ENCODE data around the gene GHR.

Gene GHR

DNA sequence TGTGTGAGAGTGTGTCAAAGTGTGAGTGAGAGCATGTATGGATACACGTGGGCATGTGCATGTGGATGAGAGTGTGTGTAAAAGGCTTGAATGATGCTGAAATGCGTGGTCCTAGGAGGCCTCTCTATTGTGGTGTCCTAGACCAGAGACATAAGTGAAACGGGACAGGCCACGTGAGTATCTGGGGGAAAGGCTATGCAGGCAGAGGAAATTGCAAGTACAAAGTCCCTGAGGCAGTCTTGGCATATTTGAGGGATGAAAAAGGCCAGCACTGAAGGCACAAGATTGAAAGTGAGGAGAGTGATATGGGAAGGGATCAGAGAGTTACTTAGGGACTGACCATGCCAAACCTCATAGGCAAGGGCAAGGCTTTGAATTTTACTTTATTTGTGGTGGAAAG is 266.2 kb downstream of the GHR start:
- H3K36me3 ChIP-seq (ENCODE audit: insufficient read depth, low read length), result no peaks in the 10 kb centered on the region
- DNase-seq (ENCODE audit: low read depth, low spot score), result no peak
- no peak overlapping the region for H3K9ac ChIP-seq (ENCODE audit: insufficient read length)
- no peaks in the 10 kb centered on the region for H3K9me3 ChIP-seq (ENCODE audit: low read depth, low read length)
- H3K27ac ChIP-seq, result no peak overlapping the region
- TF ChIP-seq FOXP2 (optimal IDR thresholded peaks at IDR 0.05; ENCODE audit: control extremely low read depth, extremely low read length, insufficient read depth) (no peak), EZH2 (IDR thresholded peaks at IDR 0.05) (no peak), POLR2AphosphoS5 (IDR thresholded peaks at IDR 0.05; ENCODE audit: borderline replicate concordance, low read depth, low read length) (no peak)
- no peak overlapping the region for H3K4me3 ChIP-seq

DNA sequence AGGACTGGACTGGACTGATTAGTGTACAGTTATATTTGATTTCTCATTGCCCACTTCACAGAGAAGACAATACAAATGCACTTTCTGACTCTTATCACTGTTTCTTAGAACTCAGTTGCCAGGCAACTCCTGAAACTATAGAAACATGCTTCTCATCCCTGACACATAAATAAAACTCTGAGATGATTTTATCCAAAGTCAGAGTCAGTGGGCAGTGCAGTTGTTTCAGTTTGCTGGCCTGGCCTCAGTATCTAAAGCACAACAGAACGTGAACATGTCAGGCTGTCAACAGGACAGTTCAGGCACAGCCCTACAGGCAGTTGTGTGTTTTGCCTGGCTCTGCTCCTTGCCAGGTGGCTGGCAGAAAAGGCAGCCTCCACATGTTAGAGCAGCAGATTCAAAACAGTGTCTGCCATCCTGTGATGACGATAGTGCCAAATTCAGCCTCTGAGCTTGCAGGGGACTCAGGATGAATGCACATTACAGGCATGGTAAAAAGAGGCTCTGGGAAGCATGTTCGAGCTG is 268.2 kb downstream of the GHR start:
- Histone ChIP-seq H3K36me3 (ENCODE audit: insufficient read depth, low read length) (no peaks in the 10 kb centered on the region), H3K9ac (ENCODE audit: insufficient read length) (no peak overlapping the region), H3K9me3 (ENCODE audit: low read depth, low read length) (no peaks in the 10 kb centered on the region), H3K4me3 (no peak overlapping the region), H3K27ac (no peak overlapping the region)
- TF ChIP-seq FOXP2 (optimal IDR thresholded peaks at IDR 0.05; ENCODE audit: control extremely low read depth, extremely low read length, insufficient read depth) (no peak), POLR2AphosphoS5 (IDR thresholded peaks at IDR 0.05; ENCODE audit: borderline replicate concordance, low read depth, low read length) (no peak), EZH2 (IDR thresholded peaks at IDR 0.05) (no peak)
- no peak for DNase-seq (ENCODE audit: low read depth, low spot score)

DNA sequence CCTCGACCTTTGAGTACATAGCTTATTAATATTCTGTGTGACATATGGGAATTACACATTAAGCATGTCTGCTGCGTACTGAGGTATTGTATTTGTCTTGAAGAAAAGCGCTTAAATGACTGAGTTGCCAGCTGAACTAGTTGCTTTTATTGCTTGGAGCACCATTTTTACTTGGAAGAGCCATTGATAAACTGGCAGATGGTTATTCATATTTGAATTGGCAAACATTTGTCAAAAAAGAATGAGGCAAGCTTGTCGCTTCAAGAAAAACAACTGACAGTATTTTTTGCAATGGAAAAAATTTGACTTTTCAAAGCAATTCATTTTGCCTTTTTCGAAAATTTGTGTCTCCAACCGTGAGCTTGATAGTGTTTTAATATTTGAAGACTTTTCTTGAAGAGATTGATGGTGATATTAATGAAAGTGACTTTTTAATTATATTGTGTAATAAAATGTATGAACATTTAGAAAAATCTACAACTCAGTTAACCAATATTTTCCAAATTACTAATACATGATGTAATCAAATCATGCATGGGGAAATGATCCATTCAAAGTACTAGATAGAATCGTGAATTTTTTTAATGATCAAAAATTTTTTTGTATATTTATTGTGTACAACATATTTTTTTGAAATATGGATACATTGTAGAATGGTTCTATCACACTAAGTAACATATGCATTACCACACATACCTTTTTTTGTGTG is 278.3 kb downstream of the GHR start:
- no peak for DNase-seq (ENCODE audit: low read depth, low spot score)
- H3K27ac ChIP-seq, result no peak overlapping the region
- H3K9ac ChIP-seq (ENCODE audit: insufficient read length), result no peak overlapping the region
- TF ChIP-seq EZH2 (IDR thresholded peaks at IDR 0.05) (no peak), FOXP2 (optimal IDR thresholded peaks at IDR 0.05; ENCODE audit: control extremely low read depth, extremely low read length, insufficient read depth) (no peak), POLR2AphosphoS5 (IDR thresholded peaks at IDR 0.05; ENCODE audit: borderline replicate concordance, low read depth, low read length) (no peak)
- H3K9me3 ChIP-seq (ENCODE audit: low read depth, low read length), result no peaks in the 10 kb centered on the region
- no peaks in the 10 kb centered on the region for H3K36me3 ChIP-seq (ENCODE audit: insufficient read depth, low read length)
- H3K4me3 ChIP-seq, result no peak overlapping the region

DNA sequence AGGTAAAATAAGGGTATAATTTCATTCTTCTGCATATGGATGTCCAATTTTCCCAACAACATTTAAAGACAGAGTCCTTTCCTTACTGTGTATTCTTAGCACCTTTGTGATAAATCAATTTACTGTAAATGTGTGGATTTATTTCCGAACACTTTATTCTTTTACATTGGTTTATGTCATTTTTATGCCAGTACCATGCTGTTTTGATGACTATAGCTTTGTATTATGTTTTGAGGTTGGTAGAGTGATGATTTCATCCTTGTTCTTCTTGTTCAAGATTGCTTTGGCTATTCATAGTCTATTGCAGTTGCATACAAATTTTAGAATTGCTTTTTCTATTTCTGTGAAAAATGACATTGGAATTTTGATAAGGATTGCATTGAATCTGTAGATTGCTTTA is 280.0 kb downstream of the GHR start:
- H3K4me3 ChIP-seq, result no peak overlapping the region
- H3K36me3 ChIP-seq (ENCODE audit: insufficient read depth, low read length), result no peaks in the 10 kb centered on the region
- no peak overlapping the region for H3K27ac ChIP-seq
- DNase-seq (ENCODE audit: low read depth, low spot score), result no peak
- no peak overlapping the region for H3K9ac ChIP-seq (ENCODE audit: insufficient read length)
- TF ChIP-seq POLR2AphosphoS5 (IDR thresholded peaks at IDR 0.05; ENCODE audit: borderline replicate concordance, low read depth, low read length), result no peak
- TF ChIP-seq EZH2 (IDR thresholded peaks at IDR 0.05), result no peak
- TF ChIP-seq FOXP2 (optimal IDR thresholded peaks at IDR 0.05; ENCODE audit: control extremely low read depth, extremely low read length, insufficient read depth), result no peak
- H3K9me3 ChIP-seq (ENCODE audit: low read depth, low read length), result no peaks in the 10 kb centered on the region

DNA sequence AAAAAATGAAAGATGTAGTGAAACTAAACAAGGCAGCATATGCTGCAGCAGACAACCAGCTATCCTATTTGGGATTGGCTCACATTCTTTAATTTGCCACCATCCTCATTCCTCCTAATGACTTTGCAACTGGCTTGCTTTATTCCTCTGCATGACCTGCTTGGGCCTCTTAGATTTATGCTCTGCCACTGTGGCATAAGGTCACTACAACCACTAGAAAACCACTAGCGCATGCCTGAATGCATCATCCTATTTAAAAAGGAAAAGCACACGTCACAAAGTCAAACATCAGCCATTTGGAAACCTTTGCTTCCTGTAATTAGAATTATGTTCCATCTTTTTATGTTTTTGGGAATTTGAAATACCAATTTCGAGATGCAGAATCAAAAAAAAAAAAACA is 292.5 kb downstream of the GHR start:
- H3K4me3 ChIP-seq, result no peak overlapping the region

DNA sequence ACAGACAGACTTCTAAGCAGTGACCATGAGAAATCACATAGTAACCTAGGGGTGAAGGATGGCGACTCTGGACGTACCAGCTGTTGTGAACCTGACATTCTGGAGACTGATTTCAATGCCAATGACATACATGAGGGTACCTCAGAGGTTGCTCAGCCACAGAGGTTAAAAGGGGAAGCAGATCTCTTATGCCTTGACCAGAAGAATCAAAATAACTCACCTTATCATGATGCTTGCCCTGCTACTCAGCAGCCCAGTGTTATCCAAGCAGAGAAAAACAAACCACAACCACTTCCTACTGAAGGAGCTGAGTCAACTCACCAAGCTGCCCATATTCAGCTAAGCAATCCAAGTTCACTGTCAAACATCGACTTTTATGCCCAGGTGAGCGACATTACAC is 295.4 kb downstream of the GHR start:
- Histone ChIP-seq H3K9me3 (ENCODE audit: low read depth, low read length) (no peaks in the 10 kb centered on the region), H3K4me3 (no peak overlapping the region), H3K9ac (ENCODE audit: insufficient read length) (no peak overlapping the region), H3K36me3 (ENCODE audit: insufficient read depth, low read length) (no peaks in the 10 kb centered on the region), H3K27ac (no peak overlapping the region)
- TF ChIP-seq EZH2 (IDR thresholded peaks at IDR 0.05) (no peak), FOXP2 (optimal IDR thresholded peaks at IDR 0.05; ENCODE audit: control extremely low read depth, extremely low read length, insufficient read depth) (no peak), POLR2AphosphoS5 (IDR thresholded peaks at IDR 0.05; ENCODE audit: borderline replicate concordance, low read depth, low read length) (no peak)
- DNase-seq (ENCODE audit: low read depth, low spot score), result no peak

More for the DNA sequence above, 292.5 kb downstream of the GHR start:
- Histone ChIP-seq H3K27ac (no peak overlapping the region), H3K9me3 (ENCODE audit: low read depth, low read length) (no peaks in the 10 kb centered on the region), H3K36me3 (ENCODE audit: insufficient read depth, low read length) (no peaks in the 10 kb centered on the region), H3K9ac (ENCODE audit: insufficient read length) (no peak overlapping the region)
- DNase-seq (ENCODE audit: low read depth, low spot score), result no peak
- TF ChIP-seq FOXP2 (optimal IDR thresholded peaks at IDR 0.05; ENCODE audit: control extremely low read depth, extremely low read length, insufficient read depth) (no peak), POLR2AphosphoS5 (IDR thresholded peaks at IDR 0.05; ENCODE audit: borderline replicate concordance, low read depth, low read length) (no peak), EZH2 (IDR thresholded peaks at IDR 0.05) (no peak)

DNA sequence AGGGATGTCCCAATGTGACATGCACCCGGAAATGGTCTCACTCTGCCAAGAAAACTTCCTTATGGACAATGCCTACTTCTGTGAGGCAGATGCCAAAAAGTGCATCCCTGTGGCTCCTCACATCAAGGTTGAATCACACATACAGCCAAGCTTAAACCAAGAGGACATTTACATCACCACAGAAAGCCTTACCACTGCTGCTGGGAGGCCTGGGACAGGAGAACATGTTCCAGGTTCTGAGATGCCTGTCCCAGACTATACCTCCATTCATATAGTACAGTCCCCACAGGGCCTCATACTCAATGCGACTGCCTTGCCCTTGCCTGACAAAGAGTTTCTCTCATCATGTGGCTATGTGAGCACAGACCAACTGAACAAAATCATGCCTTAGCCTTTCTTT is 295.8 kb downstream of the GHR start:
- Histone ChIP-seq H3K9ac (ENCODE audit: insufficient read length) (no peak overlapping the region), H3K9me3 (ENCODE audit: low read depth, low read length) (no peaks in the 10 kb centered on the region), H3K27ac (no peak overlapping the region), H3K4me3 (no peak overlapping the region), H3K36me3 (ENCODE audit: insufficient read depth, low read length) (no peaks in the 10 kb centered on the region)
- DNase-seq (ENCODE audit: low read depth, low spot score), result no peak
- TF ChIP-seq POLR2AphosphoS5 (IDR thresholded peaks at IDR 0.05; ENCODE audit: borderline replicate concordance, low read depth, low read length) (no peak), EZH2 (IDR thresholded peaks at IDR 0.05) (no peak), FOXP2 (optimal IDR thresholded peaks at IDR 0.05; ENCODE audit: control extremely low read depth, extremely low read length, insufficient read depth) (no peak)

DNA sequence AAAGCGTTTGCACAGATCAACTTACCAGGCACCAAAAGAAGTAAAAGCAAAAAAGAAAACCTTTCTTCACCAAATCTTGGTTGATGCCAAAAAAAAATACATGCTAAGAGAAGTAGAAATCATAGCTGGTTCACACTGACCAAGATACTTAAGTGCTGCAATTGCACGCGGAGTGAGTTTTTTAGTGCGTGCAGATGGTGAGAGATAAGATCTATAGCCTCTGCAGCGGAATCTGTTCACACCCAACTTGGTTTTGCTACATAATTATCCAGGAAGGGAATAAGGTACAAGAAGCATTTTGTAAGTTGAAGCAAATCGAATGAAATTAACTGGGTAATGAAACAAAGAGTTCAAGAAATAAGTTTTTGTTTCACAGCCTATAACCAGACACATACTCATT is 297.0 kb downstream of the GHR start:
- DNase-seq (ENCODE audit: low read depth, low spot score), result peak; percentile 16
- Histone ChIP-seq H3K9ac (ENCODE audit: insufficient read length) (no peak overlapping the region), H3K27ac (no peak overlapping the region), H3K9me3 (ENCODE audit: low read depth, low read length) (no peaks in the 10 kb centered on the region), H3K36me3 (ENCODE audit: insufficient read depth, low read length) (no peaks in the 10 kb centered on the region), H3K4me3 (no peak overlapping the region)
- no peak for TF ChIP-seq FOXP2 (optimal IDR thresholded peaks at IDR 0.05; ENCODE audit: control extremely low read depth, extremely low read length, insufficient read depth)
- no peak for TF ChIP-seq POLR2AphosphoS5 (IDR thresholded peaks at IDR 0.05; ENCODE audit: borderline replicate concordance, low read depth, low read length)
- no peak for TF ChIP-seq EZH2 (IDR thresholded peaks at IDR 0.05)

All from SK-N-MC (cell line).